AG10803 (cell line): ENCODE results near the gene WNT10A.

ENCODE experiments used
- DNase-seq: peaks from one replicate; pipeline ENCODE4 v3.0.0; 2010; ENCODE audit warnings: low read depth
- H3K4me3 ChIP-seq: 2 replicates; pipeline ENCODE4 v1.5.1; 2011; ENCODE audit warnings: mild to moderate bottlenecking, low read length, control low read depth
- TF ChIP-seq, protein P1 (sequence below): conservative IDR thresholded peaks from 2 replicates; pipeline ENCODE4 v1.5.1; 2011; ENCODE audit warnings: mild to moderate bottlenecking, low read length, control low read depth, inconsistent platforms

Gene WNT10A

DNA sequence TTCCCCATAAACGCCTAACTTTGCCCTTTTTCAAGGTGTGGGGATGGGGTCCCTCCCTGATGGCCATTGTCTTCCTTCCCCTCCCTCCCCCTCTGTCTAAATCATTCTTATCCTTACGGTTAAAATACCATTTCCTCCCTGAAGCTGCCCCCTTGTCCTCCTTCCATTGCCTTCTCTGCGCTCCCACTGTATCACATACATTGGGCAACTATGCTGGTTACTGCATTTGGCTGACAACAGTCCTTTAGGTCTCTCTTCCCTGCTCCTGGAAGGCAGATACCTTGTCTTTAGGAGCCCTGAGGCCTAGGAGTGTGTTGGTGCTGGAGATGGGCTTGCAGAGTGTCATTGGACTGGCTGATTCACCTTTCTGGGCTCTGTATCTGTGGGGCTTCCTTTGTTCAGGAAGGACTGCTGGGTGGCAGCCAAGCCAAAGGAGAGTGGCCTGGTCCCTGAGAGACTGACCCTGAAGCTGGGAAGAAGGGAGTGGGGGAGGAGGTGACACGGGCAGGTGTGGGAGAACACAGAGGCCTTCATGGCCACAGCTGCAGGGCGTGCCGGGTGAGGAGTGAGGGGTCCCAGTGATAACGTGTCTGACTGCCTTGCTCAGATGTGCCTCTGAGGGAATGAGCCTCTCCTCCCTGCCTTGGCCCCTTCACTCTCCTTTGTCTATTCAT, 18.9 kb upstream of the WNT10A start:
- no peak overlapping the region for H3K4me3 ChIP-seq
- TF ChIP-seq, protein P1, sequence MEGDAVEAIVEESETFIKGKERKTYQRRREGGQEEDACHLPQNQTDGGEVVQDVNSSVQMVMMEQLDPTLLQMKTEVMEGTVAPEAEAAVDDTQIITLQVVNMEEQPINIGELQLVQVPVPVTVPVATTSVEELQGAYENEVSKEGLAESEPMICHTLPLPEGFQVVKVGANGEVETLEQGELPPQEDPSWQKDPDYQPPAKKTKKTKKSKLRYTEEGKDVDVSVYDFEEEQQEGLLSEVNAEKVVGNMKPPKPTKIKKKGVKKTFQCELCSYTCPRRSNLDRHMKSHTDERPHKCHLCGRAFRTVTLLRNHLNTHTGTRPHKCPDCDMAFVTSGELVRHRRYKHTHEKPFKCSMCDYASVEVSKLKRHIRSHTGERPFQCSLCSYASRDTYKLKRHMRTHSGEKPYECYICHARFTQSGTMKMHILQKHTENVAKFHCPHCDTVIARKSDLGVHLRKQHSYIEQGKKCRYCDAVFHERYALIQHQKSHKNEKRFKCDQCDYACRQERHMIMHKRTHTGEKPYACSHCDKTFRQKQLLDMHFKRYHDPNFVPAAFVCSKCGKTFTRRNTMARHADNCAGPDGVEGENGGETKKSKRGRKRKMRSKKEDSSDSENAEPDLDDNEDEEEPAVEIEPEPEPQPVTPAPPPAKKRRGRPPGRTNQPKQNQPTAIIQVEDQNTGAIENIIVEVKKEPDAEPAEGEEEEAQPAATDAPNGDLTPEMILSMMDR: no peak
- no peak for DNase-seq

DNA sequence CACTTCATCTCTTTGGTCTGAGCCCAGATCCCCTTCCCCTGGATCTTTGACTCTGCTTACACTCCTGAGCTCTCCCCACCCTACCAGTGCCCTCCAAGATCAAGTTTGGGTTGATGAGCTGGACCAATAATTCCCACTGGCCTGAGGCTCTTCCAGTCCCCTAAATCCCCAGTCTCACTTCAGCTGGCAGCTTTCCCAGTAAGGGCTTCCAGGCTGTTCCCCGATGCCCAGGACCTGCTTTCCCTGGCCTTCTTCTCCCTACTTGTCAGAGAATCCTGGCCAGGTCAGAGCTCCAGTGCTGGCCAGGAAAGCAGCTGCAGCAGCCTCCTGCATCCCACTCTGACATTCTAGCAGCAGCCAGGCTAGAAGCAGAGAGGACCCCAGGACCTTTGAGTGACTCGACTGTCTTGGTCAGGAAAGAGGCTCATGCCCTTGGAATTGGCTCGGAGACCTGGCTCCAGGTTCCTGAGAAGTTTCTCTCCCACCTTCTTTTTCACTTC, 17.6 kb upstream of the WNT10A start:
- TF ChIP-seq, protein P1: no peak
- DNase-seq: no peak
- H3K4me3 ChIP-seq: no peak overlapping the region

DNA sequence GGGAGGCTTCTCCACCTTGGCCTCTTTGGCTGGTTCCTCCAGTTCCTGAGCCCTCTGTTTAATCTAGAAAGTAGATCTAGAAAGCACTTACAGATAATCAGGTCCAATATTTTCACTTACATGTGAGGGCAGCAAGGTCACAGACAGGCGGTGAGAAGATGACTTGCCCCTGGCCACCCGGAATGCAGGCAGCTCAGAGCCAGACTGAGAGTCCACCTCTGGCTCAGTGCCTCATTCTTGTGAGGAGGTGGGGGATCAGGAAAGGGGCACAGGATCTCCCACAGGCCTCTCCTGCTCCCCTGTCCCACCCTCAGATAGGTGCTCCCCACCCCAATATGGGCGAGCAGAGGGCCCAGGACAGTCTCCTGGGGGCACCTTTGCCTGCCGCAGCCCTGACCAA, 15.3 kb upstream of the WNT10A start:
- TF ChIP-seq, protein P1: no peak
- DNase-seq: no peak
- H3K4me3 ChIP-seq: no peak overlapping the region

DNA sequence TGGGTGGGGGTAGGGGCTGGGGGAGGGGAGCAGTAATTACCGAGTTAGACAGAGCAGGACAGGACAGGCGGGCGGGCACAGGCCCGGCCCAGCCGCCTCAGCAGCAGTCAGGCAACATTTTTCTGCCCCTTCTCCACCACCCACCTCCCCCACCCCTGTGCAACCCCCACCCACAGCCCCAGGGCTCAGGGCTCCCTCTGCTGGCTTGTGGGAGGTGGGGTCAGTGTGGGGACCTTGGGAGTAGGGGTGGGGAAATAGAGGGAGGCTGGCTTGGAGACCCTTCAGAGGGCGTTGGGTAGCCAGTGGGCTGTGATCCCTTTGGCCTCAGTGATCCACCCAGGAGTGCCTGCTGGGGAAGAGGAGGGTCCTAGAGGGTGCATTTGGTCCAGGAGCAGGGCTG, 14.7 kb upstream of the WNT10A start:
- no peak for DNase-seq
- no peak overlapping the region for H3K4me3 ChIP-seq
- TF ChIP-seq, protein P1: no peak

DNA sequence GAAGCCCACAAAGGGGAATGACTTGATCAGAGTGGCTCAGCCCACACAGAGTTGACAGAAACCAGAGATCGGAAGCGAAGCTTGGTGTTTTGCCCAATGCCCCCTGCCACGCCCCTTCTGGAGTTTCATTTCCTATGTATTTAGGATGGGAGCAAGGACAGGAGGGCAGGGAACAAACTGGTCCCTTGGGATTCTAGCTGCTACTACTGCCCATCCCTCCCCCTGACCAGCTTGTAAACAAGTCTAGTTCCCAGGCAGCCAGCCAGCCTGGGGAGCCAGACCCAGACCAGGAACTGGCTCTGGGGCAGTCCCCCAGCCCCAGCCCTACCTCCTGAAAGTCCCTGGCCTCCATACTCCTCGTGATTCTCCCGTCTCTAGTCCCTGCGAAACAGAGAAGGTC, 12.8 kb upstream of the WNT10A start:
- no peak for DNase-seq
- H3K4me3 ChIP-seq: no peak overlapping the region
- TF ChIP-seq, protein P1: no peak

DNA sequence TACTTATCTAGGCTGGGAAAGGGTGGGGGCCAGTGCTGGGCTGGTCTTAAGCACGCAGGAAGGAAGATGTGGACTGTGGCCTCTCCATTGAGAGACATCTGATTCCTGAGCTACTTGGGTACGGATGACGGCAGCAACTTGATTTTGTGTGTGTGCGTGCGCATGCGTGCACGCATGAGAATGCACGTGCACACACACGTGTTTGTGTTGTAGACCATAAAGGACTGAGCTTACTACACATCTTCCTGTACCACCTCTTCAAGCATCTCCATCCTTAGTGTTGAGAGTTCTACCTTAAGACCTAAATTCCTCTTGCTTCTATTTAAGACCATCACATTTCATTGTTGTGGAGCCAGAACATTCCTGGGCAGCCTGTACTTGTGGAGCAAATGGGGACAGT, 11.6 kb upstream of the WNT10A start:
- no peak overlapping the region for H3K4me3 ChIP-seq
- no peak for DNase-seq
- TF ChIP-seq, protein P1: no peak

DNA sequence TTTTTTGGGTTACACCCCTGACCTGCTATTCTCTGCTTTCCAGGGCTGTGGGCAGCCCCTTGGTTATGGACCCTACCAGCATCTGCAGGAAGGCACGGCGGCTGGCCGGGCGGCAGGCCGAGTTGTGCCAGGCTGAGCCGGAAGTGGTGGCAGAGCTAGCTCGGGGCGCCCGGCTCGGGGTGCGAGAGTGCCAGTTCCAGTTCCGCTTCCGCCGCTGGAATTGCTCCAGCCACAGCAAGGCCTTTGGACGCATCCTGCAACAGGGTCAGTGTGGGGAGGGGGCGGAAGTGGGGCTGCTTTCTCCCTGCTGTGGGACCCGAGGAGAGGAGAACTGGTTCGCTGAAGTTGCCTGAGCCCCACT, 9.7 kb upstream of the WNT10A start:
- TF ChIP-seq, protein P1: no peak
- no peak overlapping the region for H3K4me3 ChIP-seq
- DNase-seq: no peak
